HepG2 (cell line): ENCODE data around the gene GAGE10. TPM values are rescaled to one million over a fixed set of nuclear protein-coding genes. Genes with fewer than 3 reads are reported as not detected.

Source experiments
- HOXA3 ChIP-seq: sonication (generic); formaldehyde crosslinking; IDR thresholded peaks from 2 replicates; pipeline ENCODE4 v1.5.0; 2020; ENCODE audit warnings: missing genetic modification reagents
- KDM5A ChIP-seq: fragments of 200-600 bp; sonication (generic); IDR thresholded peaks from 2 replicates; pipeline ENCODE4 v1.7.0; 2018; ENCODE audit warnings: antibody characterized with exemption, mild to moderate bottlenecking, low read length, borderline replicate concordance
- MAZ ChIP-seq, 2 experiments: sonication (generic) in 1 of 2; formaldehyde crosslinking in 1 of 2; IDR thresholded peaks; 2 replicates each; pipeline versions ENCODE4 v1.5.0 to v1.6.1; 2012 to 2020; ENCODE audit warnings: low read depth in 2 of 2, mild to moderate bottlenecking in 2 of 2, borderline replicate concordance in 1 of 2, improper control_type of control experiment in 1 of 2, low read length in 1 of 2, missing genetic modification reagents in 1 of 2, moderate library complexity in 1 of 2
- MED13 ChIP-seq: sonication (generic); formaldehyde crosslinking; IDR thresholded peaks from 2 replicates; pipeline ENCODE4 v1.5.0; 2020; ENCODE audit warnings: missing genetic modification reagents
- MED8 ChIP-seq: sonication (generic); formaldehyde crosslinking; IDR thresholded peaks from 2 replicates; pipeline ENCODE4 v1.8.1; 2023; ENCODE audit warnings: mild to moderate bottlenecking, missing genetic modification reagents; ENCODE audit not compliant: insufficient replicate concordance
- PHF8 ChIP-seq: sonication (generic); formaldehyde crosslinking; IDR thresholded peaks from 2 replicates; pipeline ENCODE4 v1.5.0; 2020; ENCODE audit warnings: missing genetic modification reagents
- POLR2AphosphoS5 ChIP-seq: IDR thresholded peaks from 2 replicates; pipeline ENCODE4 v1.6.1; 2012; ENCODE audit warnings: low read depth, low read length
- RBFOX2 ChIP-seq: fragments of 200-400 bp; formaldehyde crosslinking; IDR thresholded peaks from 2 replicates; pipeline ENCODE4 v1.6.1; 2017; ENCODE audit warnings: low read depth, mild to moderate bottlenecking, low read length
- RELA ChIP-seq: sonication (generic); formaldehyde crosslinking; IDR thresholded peaks from 2 replicates; pipeline ENCODE4 v1.4.0; 2020; ENCODE audit warnings: missing genetic modification reagents
- SIX1 ChIP-seq: sonication (generic); formaldehyde crosslinking; IDR thresholded peaks from 2 replicates; pipeline ENCODE4 v1.4.0; 2020; ENCODE audit warnings: missing genetic modification reagents, borderline replicate concordance
- ZBTB7B ChIP-seq: sonication (generic); formaldehyde crosslinking; IDR thresholded peaks from 2 replicates; pipeline ENCODE4 v1.4.0; 2020; ENCODE audit warnings: missing genetic modification reagents
- ZFX ChIP-seq: sonication (generic); formaldehyde crosslinking; IDR thresholded peaks from 2 replicates; pipeline ENCODE4 v1.4.0; 2020; ENCODE audit warnings: mild to moderate bottlenecking, low read depth, missing genetic modification reagents, moderate library complexity
- ZFYVE20 ChIP-seq: sonication (generic); formaldehyde crosslinking; IDR thresholded peaks from 2 replicates; pipeline ENCODE4 v1.8.0; 2023; ENCODE audit warnings: low read depth, mild to moderate bottlenecking, moderate library complexity, missing genetic modification reagents, borderline replicate concordance
- ZNF30 ChIP-seq: sonication (generic); formaldehyde crosslinking; IDR thresholded peaks from 2 replicates; pipeline ENCODE4 v1.5.0; 2020; ENCODE audit warnings: mild to moderate bottlenecking, missing genetic modification reagents
- ZNF558 ChIP-seq: sonication (generic); formaldehyde crosslinking; IDR thresholded peaks from 2 replicates; pipeline ENCODE4 v1.9.0; 2022; ENCODE audit warnings: mild to moderate bottlenecking, missing genetic modification reagents, borderline replicate concordance
- ZNF879 ChIP-seq: sonication (generic); formaldehyde crosslinking; IDR thresholded peaks from 2 replicates; pipeline ENCODE4 v1.8.1; 2023; ENCODE audit warnings: missing genetic modification reagents
- polyA plus RNA-seq, 8 experiments: library from polyadenylated mRNA; depleted of rRNA in 3 of 8; stranded (reverse) in 7 of 8; unstranded in 1 of 8; fragments of >200 nt; fragmentation: Illumina TruSeq in 4 of 8; extraction: Trizol in 4 of 8; gene quantifications; 2 replicates each; pipeline versions ENCODE4 v1.2.1 to v1.2.3, GENCODE V29; 2011 to 2016; ENCODE audit warnings: low read depth in 4 of 8, missing spikeins in 1 of 8, mixed read lengths in 1 of 8; ENCODE audit not compliant: insufficient read depth in 1 of 8
- total RNA-seq, 5 experiments: library from RNA; depleted of rRNA; stranded (reverse); fragments of >200 nt; fragmentation: Illumina TruSeq; extraction: Trizol; gene quantifications; 2 replicates each; pipeline ENCODE4 v1.2.3, GENCODE V29; 2016; ENCODE audit warnings: low read depth in 1 of 5
- TF ChIP-seq, protein P1 (sequence below): sonication (generic); formaldehyde crosslinking; IDR thresholded peaks from 2 replicates; pipeline ENCODE4 v1.4.0; 2020; ENCODE audit warnings: missing genetic modification reagents
- TF ChIP-seq, protein P2 (sequence below): sonication (generic); formaldehyde crosslinking; IDR thresholded peaks from 2 replicates; pipeline ENCODE4 v1.8.1; 2022; ENCODE audit warnings: low read depth, mild to moderate bottlenecking, missing genetic modification reagents
- TF ChIP-seq, protein P3 (sequence below): IDR thresholded peaks from 2 replicates; pipeline ENCODE4 v1.6.1; 2012; ENCODE audit warnings: inconsistent platforms
- TF ChIP-seq, protein P4 (sequence below), 2 experiments: sonication (generic) in 1 of 2; formaldehyde crosslinking in 1 of 2; IDR thresholded peaks; 2 replicates each; pipeline versions ENCODE4 v1.6.1 to v1.9.0; 2014 to 2022; ENCODE audit warnings: antibody characterized with exemption in 1 of 2, borderline replicate concordance in 1 of 2, inconsistent platforms in 1 of 2, low read depth in 1 of 2, missing genetic modification reagents in 1 of 2

Gene GAGE10
- total and polyA plus RNA-seq, 2 of the 13 experiments (the other 11 are each of a cell fraction or from before 2014, with no cell fraction given): not detected

DNA sequence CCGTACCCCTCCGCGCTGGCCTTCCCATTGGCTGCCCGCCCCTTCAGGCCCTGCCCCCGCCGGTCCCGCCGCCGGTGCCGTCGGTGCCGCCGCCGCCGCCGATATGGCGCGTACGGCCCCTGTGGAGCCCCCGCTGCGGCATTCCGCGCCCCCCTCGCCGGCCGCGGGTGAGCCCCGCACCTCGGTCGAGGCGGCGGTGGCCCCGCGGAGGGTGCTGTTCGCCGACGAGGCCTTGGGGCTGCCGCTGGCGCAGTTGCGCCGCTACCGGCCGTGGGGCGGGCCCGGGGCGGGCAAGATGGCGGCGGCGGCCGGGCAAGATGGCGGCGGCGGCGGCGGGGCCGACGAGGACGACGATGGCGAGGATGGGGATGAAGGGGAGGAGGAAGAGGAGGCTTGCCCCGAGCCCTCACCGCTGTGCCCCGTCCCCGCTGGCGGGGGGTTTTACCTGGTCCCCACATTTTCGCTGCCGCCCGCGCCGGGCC, 33.6 kb upstream of the GAGE10 start, which contains the start of gene PPP1R3F (continued):
- TF ChIP-seq MAZ (IDR thresholded peaks at IDR 0.05; ENCODE audit: borderline replicate concordance, low read depth, low read length) (0 out of 2 replicates have a peak, but pooled peaks have one; percentile 26), MAZ (CRISPR knock-in tag; IDR thresholded peaks at IDR 0.05; ENCODE audit: low read depth) (no peak), SIX1 (CRISPR knock-in tag) (no peak), MED13 (CRISPR knock-in tag) (no peak), MED8 (CRISPR knock-in tag) (no peak), ZNF879 (CRISPR knock-in tag) (no peak), ZBTB7B (CRISPR knock-in tag) (no peak), POLR2AphosphoS5 (no peak), KDM5A (peak; percentile 23; the same call in 1 of the 2 replicates), PHF8 (CRISPR knock-in tag) (peak; percentile 3; the same call in 1 of the 2 replicates), RBFOX2 (peak; percentile 76), RELA (CRISPR knock-in tag) (no peak), HOXA3 (CRISPR knock-in tag) (peak; percentile 91), ZFX (peak; percentile 11; the same call in 1 of the 2 replicates), ZNF30 (no peak), ZNF558 (CRISPR knock-in tag) (peak; percentile 30; the same call in 1 of the 2 replicates), ZFYVE20 (CRISPR knock-in tag) (no peak)
- TF ChIP-seq, protein P1, sequence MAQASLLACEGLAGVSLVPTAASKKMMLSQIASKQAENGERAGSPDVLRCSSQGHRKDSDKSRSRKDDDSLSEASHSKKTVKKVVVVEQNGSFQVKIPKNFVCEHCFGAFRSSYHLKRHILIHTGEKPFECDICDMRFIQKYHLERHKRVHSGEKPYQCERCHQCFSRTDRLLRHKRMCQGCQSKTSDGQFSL: no peak
- TF ChIP-seq, protein P2, sequence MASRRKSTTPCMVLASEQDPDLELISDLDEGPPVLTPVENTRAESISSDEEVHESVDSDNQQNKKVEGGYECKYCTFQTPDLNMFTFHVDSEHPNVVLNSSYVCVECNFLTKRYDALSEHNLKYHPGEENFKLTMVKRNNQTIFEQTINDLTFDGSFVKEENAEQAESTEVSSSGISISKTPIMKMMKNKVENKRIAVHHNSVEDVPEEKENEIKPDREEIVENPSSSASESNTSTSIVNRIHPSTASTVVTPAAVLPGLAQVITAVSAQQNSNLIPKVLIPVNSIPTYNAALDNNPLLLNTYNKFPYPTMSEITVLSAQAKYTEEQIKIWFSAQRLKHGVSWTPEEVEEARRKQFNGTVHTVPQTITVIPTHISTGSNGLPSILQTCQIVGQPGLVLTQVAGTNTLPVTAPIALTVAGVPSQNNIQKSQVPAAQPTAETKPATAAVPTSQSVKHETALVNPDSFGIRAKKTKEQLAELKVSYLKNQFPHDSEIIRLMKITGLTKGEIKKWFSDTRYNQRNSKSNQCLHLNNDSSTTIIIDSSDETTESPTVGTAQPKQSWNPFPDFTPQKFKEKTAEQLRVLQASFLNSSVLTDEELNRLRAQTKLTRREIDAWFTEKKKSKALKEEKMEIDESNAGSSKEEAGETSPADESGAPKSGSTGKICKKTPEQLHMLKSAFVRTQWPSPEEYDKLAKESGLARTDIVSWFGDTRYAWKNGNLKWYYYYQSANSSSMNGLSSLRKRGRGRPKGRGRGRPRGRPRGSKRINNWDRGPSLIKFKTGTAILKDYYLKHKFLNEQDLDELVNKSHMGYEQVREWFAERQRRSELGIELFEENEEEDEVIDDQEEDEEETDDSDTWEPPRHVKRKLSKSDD: peak; percentile 35; the same call in 1 of the 2 replicates
- TF ChIP-seq, protein P3, sequence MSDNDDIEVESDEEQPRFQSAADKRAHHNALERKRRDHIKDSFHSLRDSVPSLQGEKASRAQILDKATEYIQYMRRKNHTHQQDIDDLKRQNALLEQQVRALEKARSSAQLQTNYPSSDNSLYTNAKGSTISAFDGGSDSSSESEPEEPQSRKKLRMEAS: 0 out of 2 replicates have a peak, but pooled peaks have one; percentile 10
- TF ChIP-seq, protein P4, sequence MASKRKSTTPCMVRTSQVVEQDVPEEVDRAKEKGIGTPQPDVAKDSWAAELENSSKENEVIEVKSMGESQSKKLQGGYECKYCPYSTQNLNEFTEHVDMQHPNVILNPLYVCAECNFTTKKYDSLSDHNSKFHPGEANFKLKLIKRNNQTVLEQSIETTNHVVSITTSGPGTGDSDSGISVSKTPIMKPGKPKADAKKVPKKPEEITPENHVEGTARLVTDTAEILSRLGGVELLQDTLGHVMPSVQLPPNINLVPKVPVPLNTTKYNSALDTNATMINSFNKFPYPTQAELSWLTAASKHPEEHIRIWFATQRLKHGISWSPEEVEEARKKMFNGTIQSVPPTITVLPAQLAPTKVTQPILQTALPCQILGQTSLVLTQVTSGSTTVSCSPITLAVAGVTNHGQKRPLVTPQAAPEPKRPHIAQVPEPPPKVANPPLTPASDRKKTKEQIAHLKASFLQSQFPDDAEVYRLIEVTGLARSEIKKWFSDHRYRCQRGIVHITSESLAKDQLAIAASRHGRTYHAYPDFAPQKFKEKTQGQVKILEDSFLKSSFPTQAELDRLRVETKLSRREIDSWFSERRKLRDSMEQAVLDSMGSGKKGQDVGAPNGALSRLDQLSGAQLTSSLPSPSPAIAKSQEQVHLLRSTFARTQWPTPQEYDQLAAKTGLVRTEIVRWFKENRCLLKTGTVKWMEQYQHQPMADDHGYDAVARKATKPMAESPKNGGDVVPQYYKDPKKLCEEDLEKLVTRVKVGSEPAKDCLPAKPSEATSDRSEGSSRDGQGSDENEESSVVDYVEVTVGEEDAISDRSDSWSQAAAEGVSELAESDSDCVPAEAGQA (IDR thresholded peaks at IDR 0.05; ENCODE audit: low read depth): peak; percentile 77; the same call in 1 of the 2 replicates
- TF ChIP-seq, protein P4 (CRISPR knock-in tag; IDR thresholded peaks at IDR 0.05; ENCODE audit: borderline replicate concordance): no peak
